Stimulated activated CD4-positive, alpha-beta T cell treated with anti-CD3 and anti-CD28 coated beads, Interleukin-12 subunit alpha, Interleukin-12 subunit beta, amount 100 ng/mL, for 48 hours (primary cell): ENCODE measurements around the gene ZNF747.

ENCODE experiments used
- DNase-seq, 3 donors: peaks; one replicate each; pipeline ENCODE4 v3.0.0-alpha.2; 2020; ENCODE audit warnings: low read depth in 2 of 3, low spot score in 1 of 3

The ZNF747 gene

GRCh38 chr16:30534368-30535105, at the start of gene ZNF747:
TSS of gene ZNF747 (minus strand) at chr16:30534858. CDS start at chr16:30534679, 179 bp downstream.
- peak; percentile 85 to 87 (median 87) for DNase-seq

GRCh38 chr16:30582611-30583340, 48.1 kb upstream of the ZNF747 start:
- no peak for DNase-seq

- DNase-seq: no peak
Measured at GRCh38 chr16:30581457-30581856, 46.8 kb upstream of the ZNF747 start.

- no peak for DNase-seq
Measured at GRCh38 chr16:30574678-30575077, 40.0 kb upstream of the ZNF747 start.

- DNase-seq: peak; percentile 85 to 90 (median 88)
Measured at GRCh38 chr16:30571445-30572322, 37.0 kb upstream of the ZNF747 start, which contains the start of gene ZNF688. TSS of gene ZNF688 (minus strand) at chr16:30571714. CDS start at chr16:30571629, 85 bp downstream.

GRCh38 chr16:30570636-30571444, 36.2 kb upstream of the ZNF747 start:
- no peak for DNase-seq

GRCh38 chr16:30569746-30570635, 35.3 kb upstream of the ZNF747 start:
- no peak for DNase-seq

GRCh38 chr16:30569281-30569680, 34.6 kb upstream of the ZNF747 start:
- DNase-seq: no peak

GRCh38 chr16:30567991-30568638, 33.5 kb upstream of the ZNF747 start:
- DNase-seq: peak in 1 of 3 donors; percentile 35

- peak; percentile 58 to 65 (median 61) for DNase-seq
Measured at GRCh38 chr16:30567160-30567990, 32.7 kb upstream of the ZNF747 start.

- DNase-seq: no peak
Measured at GRCh38 chr16:30566531-30566930, 31.9 kb upstream of the ZNF747 start.

- no peak for DNase-seq
Measured at GRCh38 chr16:30565984-30566383, 31.3 kb upstream of the ZNF747 start.

- no peak for DNase-seq
Measured at GRCh38 chr16:30565526-30565925, 30.9 kb upstream of the ZNF747 start.

- DNase-seq: no peak
Measured at GRCh38 chr16:30562021-30562420, 27.4 kb upstream of the ZNF747 start.

GRCh38 chr16:30561089-30561816, 26.6 kb upstream of the ZNF747 start:
- DNase-seq: no peak

GRCh38 chr16:30559690-30560089, 25.0 kb upstream of the ZNF747 start:
- no peak for DNase-seq

GRCh38 chr16:30558789-30559377, 24.2 kb upstream of the ZNF747 start:
- no peak for DNase-seq
